Mucosa of descending colon (tissue), 3 donors: ENCODE results near the gene NSG2. TPM values are rescaled to one million over a fixed set of nuclear protein-coding genes. Genes with fewer than 3 reads are reported as not detected.

Experiments used
- ATAC-seq: fragments of 200-7000 bp; cut with Tn5 transposase; one replicate; pipeline ENCODE4 v1.9.1; 2020; ENCODE audit warnings: mild to moderate bottlenecking, moderate library complexity
- DNase-seq, 3 donors: peaks; one replicate each; pipeline ENCODE4 v3.0.0-alpha.2; 2020
- H3K36me3 ChIP-seq: fragments of 200-600 bp; one replicate; pipeline ENCODE4 v1.8.0; 2021; ENCODE audit warnings: low read depth, mild to moderate bottlenecking
- H3K4me1 ChIP-seq: fragments of 200-600 bp; one replicate; pipeline ENCODE4 v1.8.0; 2021; ENCODE audit warnings: low read depth, mild to moderate bottlenecking
- H3K4me3 ChIP-seq: fragments of 200-600 bp; one replicate; pipeline ENCODE4 v1.8.0; 2021; ENCODE audit warnings: mild to moderate bottlenecking
- H3K9me3 ChIP-seq: fragments of 200-600 bp; one replicate; pipeline ENCODE4 v1.8.0; 2021; ENCODE audit warnings: mild to moderate bottlenecking
- intact Hi-C, 2 donors: fragments of 100-400 bp; cut with DNase I in 1 of 2; cut with micrococcal nuclease in 1 of 2; formaldehyde crosslinking; loops; one replicate each; pipeline versions ENCODE4 v1.11.0 to v1.11.1; 2022; cut with DNase I, micrococcal nuclease
- total RNA-seq, 3 donors: library from RNA; stranded (reverse); fragmentation: NEBNext Ultra II Directional in 2 of 3; extraction: Animal tissue kit (Norgen Biotek cat#: 25700) in 2 of 3; gene quantifications; one replicate each; pipeline versions ENCODE4 v1.2.1 to v1.2.4, GENCODE V29; 2021 to 2023
- TF ChIP-seq, protein P1 (sequence below): fragments of 200-600 bp; IDR thresholded peaks from one replicate; pipeline ENCODE4 v1.8.0; 2022; ENCODE audit warnings: antibody characterized with exemption, mild to moderate bottlenecking
- donor health status: DM: no; HTN: no; CAD: no; lungs with moderate emphysema.
- donor health status: DM: no; HTN: no; CAD: no.
- donor health status: DM: no; HTN: yes; CAD: no.

The NSG2 gene
- total RNA-seq, 3 donors from 2014 or later, result 1.2 to 8.7 (median 1.3) TPM

DNA sequence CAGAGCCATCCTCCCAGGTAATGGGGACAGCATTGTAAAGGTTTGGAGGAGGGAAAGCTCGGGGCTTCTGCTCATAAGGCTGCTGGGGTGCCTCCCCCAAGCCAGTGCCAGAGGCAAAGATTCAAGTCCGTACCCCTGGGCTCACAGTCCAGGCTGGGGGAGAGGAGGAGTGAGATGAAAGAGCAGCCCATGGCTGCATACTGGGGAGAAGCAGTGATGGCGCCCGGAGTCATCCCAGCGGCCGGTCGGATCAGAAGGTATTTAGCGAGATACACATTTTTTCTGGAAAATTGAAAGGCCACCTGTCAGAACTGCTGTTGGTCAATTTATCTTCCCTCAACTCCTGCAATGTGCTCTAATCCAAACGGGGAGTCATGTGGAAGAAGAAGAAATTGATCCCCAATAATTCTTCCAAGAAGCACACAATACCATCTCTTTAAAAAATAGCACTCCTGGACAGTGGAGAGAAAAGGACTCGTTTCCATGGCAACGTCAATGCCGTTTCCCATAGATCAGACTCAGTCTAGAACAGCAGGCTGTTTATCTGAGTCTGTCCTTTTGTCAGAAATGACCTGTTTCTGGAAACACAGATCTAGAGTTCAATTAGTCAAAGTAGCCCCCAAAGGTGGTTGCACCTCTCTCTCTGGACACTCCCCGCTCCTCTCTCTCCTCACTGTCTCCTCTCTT lies 65.9 kb downstream of the NSG2 start:
- H3K4me3 ChIP-seq, result no peak overlapping the region

DNA sequence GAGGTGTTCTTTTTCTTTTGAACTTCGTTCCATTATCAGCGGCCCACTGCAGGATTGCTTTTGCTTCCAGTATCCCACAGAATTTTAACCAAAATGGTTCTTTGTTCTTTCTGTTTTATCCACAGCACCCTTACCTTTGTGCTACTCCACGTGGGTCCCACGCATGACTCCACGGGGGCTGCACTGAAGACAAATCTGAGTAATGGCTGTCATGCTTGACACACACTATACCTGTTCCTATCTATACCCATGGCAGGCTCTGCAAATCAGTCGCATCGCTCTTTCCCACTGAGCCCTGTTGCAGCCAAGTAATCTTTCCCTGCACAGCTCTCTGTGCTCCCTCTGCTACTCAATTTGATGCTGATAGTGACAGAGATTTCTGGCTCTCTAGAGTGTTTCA lies 69.7 kb downstream of the NSG2 start:
- intact Hi-C loops, result no loop called here
- no peak for ATAC-seq
- TF ChIP-seq, protein P1, sequence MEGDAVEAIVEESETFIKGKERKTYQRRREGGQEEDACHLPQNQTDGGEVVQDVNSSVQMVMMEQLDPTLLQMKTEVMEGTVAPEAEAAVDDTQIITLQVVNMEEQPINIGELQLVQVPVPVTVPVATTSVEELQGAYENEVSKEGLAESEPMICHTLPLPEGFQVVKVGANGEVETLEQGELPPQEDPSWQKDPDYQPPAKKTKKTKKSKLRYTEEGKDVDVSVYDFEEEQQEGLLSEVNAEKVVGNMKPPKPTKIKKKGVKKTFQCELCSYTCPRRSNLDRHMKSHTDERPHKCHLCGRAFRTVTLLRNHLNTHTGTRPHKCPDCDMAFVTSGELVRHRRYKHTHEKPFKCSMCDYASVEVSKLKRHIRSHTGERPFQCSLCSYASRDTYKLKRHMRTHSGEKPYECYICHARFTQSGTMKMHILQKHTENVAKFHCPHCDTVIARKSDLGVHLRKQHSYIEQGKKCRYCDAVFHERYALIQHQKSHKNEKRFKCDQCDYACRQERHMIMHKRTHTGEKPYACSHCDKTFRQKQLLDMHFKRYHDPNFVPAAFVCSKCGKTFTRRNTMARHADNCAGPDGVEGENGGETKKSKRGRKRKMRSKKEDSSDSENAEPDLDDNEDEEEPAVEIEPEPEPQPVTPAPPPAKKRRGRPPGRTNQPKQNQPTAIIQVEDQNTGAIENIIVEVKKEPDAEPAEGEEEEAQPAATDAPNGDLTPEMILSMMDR, result no peak

More for the DNA sequence above, 65.9 kb downstream of the NSG2 start:
- intact Hi-C loops, result no loop called here
- TF ChIP-seq, protein P1, result no peak
- DNase-seq (no peak), ATAC-seq (no peak)
- H3K9me3 ChIP-seq, result no peaks in the 10 kb centered on the region
- H3K4me1 ChIP-seq, result no peaks in the 10 kb centered on the region
- no peaks in the 10 kb centered on the region for H3K36me3 ChIP-seq

DNA sequence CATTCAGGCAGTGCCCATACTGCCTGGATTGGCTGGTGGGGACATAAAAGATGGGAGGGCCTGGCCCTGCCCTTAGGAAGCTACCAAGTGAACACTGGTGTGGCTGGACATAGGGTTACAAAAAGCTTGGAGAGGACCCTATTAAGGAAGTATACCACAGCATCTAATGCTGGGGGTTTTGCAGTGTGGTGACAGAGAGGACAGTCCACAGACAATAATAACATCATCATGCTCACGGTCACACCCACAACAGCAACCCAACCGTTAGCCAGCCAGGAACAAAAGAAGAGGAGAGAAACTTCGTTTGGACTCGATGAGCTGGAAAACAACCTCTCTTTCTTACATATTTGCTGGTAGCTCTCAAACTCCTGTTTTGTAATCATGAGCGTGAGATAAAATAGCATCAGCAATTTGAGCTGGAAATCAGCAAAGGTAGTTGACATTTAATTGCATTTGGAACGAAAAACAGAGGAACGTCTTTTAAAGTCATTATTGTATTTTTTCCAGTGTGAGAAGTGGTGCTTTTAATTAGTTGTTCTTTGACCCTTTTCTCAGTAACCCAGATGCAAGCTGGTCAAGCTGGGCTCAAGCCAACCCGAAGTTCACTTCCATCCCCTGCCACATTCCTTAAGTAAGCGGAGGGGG lies 73.4 kb downstream of the NSG2 start:
- no peak overlapping the region for H3K4me3 ChIP-seq
- no peaks in the 10 kb centered on the region for H3K36me3 ChIP-seq
- TF ChIP-seq, protein P1, result no peak
- intact Hi-C loops, result no loop called here
- H3K9me3 ChIP-seq, result no peaks in the 10 kb centered on the region
- no peak for DNase-seq
- no peaks in the 10 kb centered on the region for H3K4me1 ChIP-seq
- no peak for ATAC-seq

More for the DNA sequence above, 69.7 kb downstream of the NSG2 start:
- H3K4me1 ChIP-seq, result no peaks in the 10 kb centered on the region
- H3K4me3 ChIP-seq, result no peak overlapping the region
- DNase-seq, result no peak
- H3K9me3 ChIP-seq, result no peaks in the 10 kb centered on the region
- H3K36me3 ChIP-seq, result no peaks in the 10 kb centered on the region

- ATAC-seq (no peak), DNase-seq (no peak)
- intact Hi-C loops, result no loop called here
- TF ChIP-seq, protein P1, result no peak
- no peak overlapping the region for H3K4me3 ChIP-seq
- no peaks in the 10 kb centered on the region for H3K36me3 ChIP-seq
- H3K4me1 ChIP-seq, result no peaks in the 10 kb centered on the region
- no peaks in the 10 kb centered on the region for H3K9me3 ChIP-seq
Measured at GRCh38 chr5:174119468-174119881, 74.0 kb downstream of the NSG2 start.

DNA sequence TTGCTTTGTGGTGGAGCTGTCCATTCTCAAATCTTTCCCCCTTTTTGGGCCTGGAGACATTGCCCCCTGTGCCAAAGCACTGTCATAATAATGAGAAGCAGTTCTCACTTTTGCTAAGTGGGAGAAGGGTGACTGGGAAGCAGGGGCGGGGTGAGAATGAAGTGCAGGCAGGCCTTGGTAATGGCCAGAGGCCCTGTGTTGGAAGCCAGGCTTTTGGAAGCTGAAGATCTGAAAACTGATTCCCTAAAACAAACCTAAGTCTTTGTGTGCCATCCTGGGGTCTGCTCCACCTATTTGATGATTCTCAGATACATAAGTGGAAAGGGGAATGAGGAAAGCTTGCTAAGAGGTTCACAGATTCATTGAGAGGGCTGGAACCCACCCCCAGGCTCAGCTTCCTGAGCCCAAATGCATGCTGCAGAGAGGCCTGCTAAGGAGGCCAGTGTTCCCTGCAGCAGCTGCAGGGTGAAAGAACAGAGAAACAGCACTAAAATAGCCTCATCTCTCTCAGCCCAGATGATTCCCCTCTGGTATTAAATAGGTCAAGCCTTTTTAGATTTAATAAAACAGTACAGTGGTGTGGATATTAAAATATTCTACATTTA lies 75.0 kb downstream of the NSG2 start:
- Histone ChIP-seq H3K9me3 (no peaks in the 10 kb centered on the region), H3K36me3 (no peaks in the 10 kb centered on the region), H3K4me3 (no peak overlapping the region), H3K4me1 (no peaks in the 10 kb centered on the region)
- TF ChIP-seq, protein P1, result no peak
- intact Hi-C loops, result no loop called here
- DNase-seq (no peak), ATAC-seq (no peak)
